ENCODE measurements around the gene PLSCR3. TPM values are rescaled to one million over a fixed set of nuclear protein-coding genes. Genes with fewer than 3 reads are reported as not detected.
"Not testable (repeated sequence)": the region's sequence is repeated elsewhere in the genome, so short reads cannot be mapped to it uniquely, and the experiment has no call there.

The PLSCR3 gene
- total RNA-seq, 2 donors from 2014 or later, result 13.2 to 15.8 TPM

DNA sequence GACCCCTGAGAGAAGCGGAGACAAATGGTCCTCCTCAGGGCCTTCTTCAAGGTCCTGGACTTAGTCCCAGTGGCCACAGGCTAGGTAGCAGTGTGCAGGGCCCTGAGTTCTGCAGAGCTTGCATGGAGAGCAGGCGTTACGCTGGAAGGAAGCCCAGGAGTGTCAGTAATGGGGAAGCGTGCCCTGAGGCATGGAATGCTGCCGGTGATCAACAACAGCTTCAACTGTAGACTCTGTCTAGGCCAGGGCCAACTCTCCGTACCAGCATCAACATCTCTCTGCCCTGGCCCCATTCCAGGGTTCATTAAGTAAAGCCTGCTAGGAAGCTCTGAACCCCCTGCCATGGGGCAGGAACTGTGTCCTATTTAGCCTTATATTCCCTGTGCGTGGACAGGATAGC lies 14.0 kb downstream of the PLSCR3 start:
- TF ChIP-seq POLR2A (IDR thresholded peaks at IDR 0.05), result no peak
- TF ChIP-seq, protein P1, sequence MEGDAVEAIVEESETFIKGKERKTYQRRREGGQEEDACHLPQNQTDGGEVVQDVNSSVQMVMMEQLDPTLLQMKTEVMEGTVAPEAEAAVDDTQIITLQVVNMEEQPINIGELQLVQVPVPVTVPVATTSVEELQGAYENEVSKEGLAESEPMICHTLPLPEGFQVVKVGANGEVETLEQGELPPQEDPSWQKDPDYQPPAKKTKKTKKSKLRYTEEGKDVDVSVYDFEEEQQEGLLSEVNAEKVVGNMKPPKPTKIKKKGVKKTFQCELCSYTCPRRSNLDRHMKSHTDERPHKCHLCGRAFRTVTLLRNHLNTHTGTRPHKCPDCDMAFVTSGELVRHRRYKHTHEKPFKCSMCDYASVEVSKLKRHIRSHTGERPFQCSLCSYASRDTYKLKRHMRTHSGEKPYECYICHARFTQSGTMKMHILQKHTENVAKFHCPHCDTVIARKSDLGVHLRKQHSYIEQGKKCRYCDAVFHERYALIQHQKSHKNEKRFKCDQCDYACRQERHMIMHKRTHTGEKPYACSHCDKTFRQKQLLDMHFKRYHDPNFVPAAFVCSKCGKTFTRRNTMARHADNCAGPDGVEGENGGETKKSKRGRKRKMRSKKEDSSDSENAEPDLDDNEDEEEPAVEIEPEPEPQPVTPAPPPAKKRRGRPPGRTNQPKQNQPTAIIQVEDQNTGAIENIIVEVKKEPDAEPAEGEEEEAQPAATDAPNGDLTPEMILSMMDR (IDR thresholded peaks at IDR 0.05), result peak in 1 of 7 experiments; percentile 29
- peaks cover 24% of the 10 kb centered on the region for H3K4me1 ChIP-seq
- no peaks in the 10 kb centered on the region for H3K27me3 ChIP-seq
- ATAC-seq (peak; percentile 67), DNase-seq (peak; percentile 72 to 91 (median 78))
- peak overlapping the region; percentile 65 to 85 (median 82) for H3K27ac ChIP-seq
- no peaks in the 10 kb centered on the region for H3K36me3 ChIP-seq (replicated peaks in 1 of 2; ENCODE audit: insufficient read depth in 1 of 2, low read depth in 2 of 2)
- intact Hi-C loops (cut with DNase I), result no loop called here
- H3K9me3 ChIP-seq, result no peaks in the 10 kb centered on the region
- peak overlapping the region; percentile 46 to 87 for H3K4me3 ChIP-seq
- 10 to 21% methylated on average over 5 to 7 of the region's 7 CpGs for WGBS, 2 donors

GRCh38 chr17:7379134-7379533 lies 15.2 kb downstream of the PLSCR3 start:
- 95 to 98% methylated on average over 3 of the region's 3 CpGs for WGBS, 2 donors
- H3K27me3 ChIP-seq, result no peaks in the 10 kb centered on the region
- no peak for TF ChIP-seq POLR2A (IDR thresholded peaks at IDR 0.05)
- TF ChIP-seq, protein P1 (IDR thresholded peaks at IDR 0.05), result no peak

DNA sequence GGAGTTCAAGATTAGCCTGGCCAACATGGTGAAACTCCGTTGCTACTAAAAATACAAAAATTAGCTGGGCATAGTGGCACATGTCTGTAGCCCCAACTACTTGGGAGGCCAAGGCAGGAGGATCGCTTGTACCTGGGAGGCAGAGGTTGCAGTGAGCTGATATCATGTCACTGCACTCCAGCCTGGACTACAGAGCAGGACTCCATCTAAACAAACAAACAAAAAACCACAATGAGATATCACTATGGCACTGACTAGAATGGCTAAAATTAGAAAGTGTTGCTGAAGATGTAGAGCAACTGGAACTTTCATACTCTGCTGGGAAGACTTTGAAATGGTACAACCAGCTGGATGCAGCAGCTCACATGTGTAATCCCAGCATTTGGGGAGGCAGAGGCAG lies 20.0 kb downstream of the PLSCR3 start:
- H3K27me3 ChIP-seq, result no peaks in the 10 kb centered on the region
- TF ChIP-seq POLR2A (IDR thresholded peaks at IDR 0.05), result no peak
- TF ChIP-seq, protein P1 (IDR thresholded peaks at IDR 0.05), result no peak
- no peaks in the 10 kb centered on the region for H3K9me3 ChIP-seq
- WGBS, 2 donors, result 66 to 90% methylated on average over 2 of the region's 2 CpGs
- DNase-seq, result no peak
- ATAC-seq, result no peak
- intact Hi-C loops (cut with DNase I), result no loop called here
- no peak overlapping the region for H3K4me3 ChIP-seq
- H3K27ac ChIP-seq, result no peak overlapping the region
- H3K36me3 ChIP-seq (replicated peaks in 1 of 2; ENCODE audit: insufficient read depth in 1 of 2, low read depth in 2 of 2), result no peaks in the 10 kb centered on the region
- H3K4me1 ChIP-seq, result no peaks in the 10 kb centered on the region

More at GRCh38 chr17:7379134-7379533, 15.2 kb downstream of the PLSCR3 start:
- Histone ChIP-seq H3K4me3 (no peak overlapping the region), H3K27ac (no peak overlapping the region), H3K9me3 (no peaks in the 10 kb centered on the region), H3K36me3 (replicated peaks in 1 of 2; ENCODE audit: insufficient read depth in 1 of 2, low read depth in 2 of 2) (no peaks in the 10 kb centered on the region), H3K4me1 (peaks cover 24% of the 10 kb centered on the region)
- intact Hi-C loops (cut with DNase I), result no loop called here
- no peak for DNase-seq
- ATAC-seq, result no peak

DNA sequence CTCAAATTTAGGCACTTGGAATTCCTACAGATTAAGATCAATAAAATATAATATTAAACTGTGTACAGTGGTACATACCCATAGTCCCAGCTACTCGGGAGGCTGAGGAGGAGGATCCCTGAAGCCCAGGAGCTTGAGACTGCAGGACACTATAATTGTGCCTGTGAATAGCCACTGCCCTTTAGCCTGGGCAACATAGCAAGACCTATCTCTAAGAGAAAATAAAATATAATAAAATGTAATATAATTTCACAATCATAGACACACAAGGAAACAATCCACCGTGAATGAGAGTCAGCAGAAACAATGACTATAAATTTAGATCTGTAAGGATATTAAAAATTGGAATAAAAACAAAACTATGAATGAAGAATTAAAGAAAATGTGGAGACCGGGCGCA lies 23.5 kb downstream of the PLSCR3 start:
- DNase-seq (no peak), ATAC-seq (no peak)
- intact Hi-C loops (cut with DNase I), result no loop called here
- Histone ChIP-seq H3K27ac (no peak overlapping the region), H3K9me3 (no peaks in the 10 kb centered on the region), H3K27me3 (no peaks in the 10 kb centered on the region), H3K36me3 (replicated peaks in 1 of 2; ENCODE audit: insufficient read depth in 1 of 2, low read depth in 2 of 2) (no peaks in the 10 kb centered on the region), H3K4me3 (no peak overlapping the region), H3K4me1 (no peaks in the 10 kb centered on the region)
- 62 to 71% methylated on average over 4 of the region's 4 CpGs for WGBS, 2 donors
- TF ChIP-seq, protein P1 (IDR thresholded peaks at IDR 0.05), result no peak
- no peak for TF ChIP-seq POLR2A (IDR thresholded peaks at IDR 0.05)

- no peak for TF ChIP-seq POLR2A (IDR thresholded peaks at IDR 0.05)
- TF ChIP-seq, protein P1 (IDR thresholded peaks at IDR 0.05), result no peak
- WGBS, 2 donors, result 65 to 79% methylated on average over 5 of the region's 5 CpGs
- no peak overlapping the region for H3K27ac ChIP-seq
- H3K9me3 ChIP-seq, result no peaks in the 10 kb centered on the region
- ATAC-seq (no peak), DNase-seq (no peak)
- no peak overlapping the region for H3K4me3 ChIP-seq
- H3K36me3 ChIP-seq (replicated peaks in 1 of 2; ENCODE audit: insufficient read depth in 1 of 2, low read depth in 2 of 2), result no peaks in the 10 kb centered on the region
- intact Hi-C loops (cut with DNase I), result no loop called here
- H3K4me1 ChIP-seq, result no peaks in the 10 kb centered on the region
- H3K27me3 ChIP-seq, result no peaks in the 10 kb centered on the region
These were observed 24.5 kb downstream of the PLSCR3 start for GRCh38 chr17:7369825-7370224.

DNA sequence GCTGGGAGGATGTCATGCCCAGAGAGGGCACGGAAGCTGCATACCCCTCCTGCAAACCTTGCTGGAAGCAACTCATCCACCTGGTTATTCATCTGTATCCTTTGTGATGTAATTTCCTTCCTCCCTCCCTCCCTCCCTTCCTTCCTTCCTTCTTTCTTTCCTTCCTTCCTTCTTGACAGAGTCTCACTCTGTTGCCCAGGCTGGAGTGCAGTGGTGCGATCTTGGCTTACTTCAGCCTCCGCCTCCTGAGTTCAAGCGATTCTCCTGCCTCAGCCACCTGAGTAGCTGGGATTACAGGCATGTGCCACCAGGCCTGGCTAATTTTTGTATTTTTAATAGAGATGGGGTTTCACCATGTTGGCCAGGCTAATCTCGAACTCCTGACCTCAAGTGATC lies 25.7 kb downstream of the PLSCR3 start:
- H3K27me3 ChIP-seq; H3K4me3 ChIP-seq; H3K27ac ChIP-seq; DNase-seq; H3K36me3 ChIP-seq (replicated peaks in 1 of 2; ENCODE audit: insufficient read depth in 1 of 2, low read depth in 2 of 2); intact Hi-C loops (cut with DNase I); H3K4me1 ChIP-seq; H3K9me3 ChIP-seq; ATAC-seq: not testable (repeated sequence)
- WGBS, 2 donors, result 71 to 88% methylated on average over 5 of the region's 5 CpGs
